Stimulated activated CD8-positive, alpha-beta memory T cell treated with anti-CD3 and anti-CD28 coated beads, Interleukin-7, amount 100 ng/mL, for 24 hours (primary cell): Measurements from ENCODE around the gene FUT7.

Source experiments
- DNase-seq: peaks from one replicate; pipeline ENCODE4 v3.0.0-alpha.2; 2020; ENCODE audit warnings: low read depth

The FUT7 gene

DNA sequence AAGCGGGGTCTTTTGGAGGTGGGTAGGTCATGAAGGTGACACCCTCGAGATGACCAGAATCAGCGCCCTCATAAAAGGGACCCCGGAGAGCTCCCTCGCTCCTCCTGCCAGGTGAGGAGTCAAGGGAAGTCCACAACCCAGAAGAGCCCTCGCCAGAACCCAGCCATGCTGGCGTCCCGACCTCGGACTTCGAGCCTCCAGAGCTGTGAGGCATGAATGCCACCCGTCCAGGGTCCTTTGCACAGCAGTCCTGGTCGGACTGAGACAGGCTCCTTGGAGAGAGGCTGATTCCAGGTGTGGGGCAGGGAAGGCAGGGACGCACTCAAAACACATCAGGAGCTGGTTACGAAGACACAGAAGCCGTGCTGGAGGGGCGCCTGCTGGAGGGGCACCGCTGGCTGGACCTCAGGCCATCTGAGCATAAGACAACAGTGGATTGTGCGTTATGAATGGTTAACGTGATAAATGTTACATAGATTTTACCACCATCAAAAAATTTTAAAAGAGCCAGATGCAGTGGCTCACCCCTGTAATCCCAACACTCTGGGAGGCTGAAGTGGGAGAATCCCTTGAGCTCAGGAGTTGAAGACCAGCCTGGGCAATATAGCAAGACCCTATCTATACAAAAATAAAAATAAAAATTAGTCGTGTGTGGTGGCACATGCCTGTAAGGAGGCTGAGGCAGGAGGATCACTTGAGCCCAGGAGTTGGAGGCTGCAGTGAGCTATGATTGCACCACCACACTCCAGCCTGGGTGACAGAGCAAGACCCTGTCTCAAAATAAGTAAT is 29.8 kb downstream of the FUT7 start:
- no peak for DNase-seq

DNA sequence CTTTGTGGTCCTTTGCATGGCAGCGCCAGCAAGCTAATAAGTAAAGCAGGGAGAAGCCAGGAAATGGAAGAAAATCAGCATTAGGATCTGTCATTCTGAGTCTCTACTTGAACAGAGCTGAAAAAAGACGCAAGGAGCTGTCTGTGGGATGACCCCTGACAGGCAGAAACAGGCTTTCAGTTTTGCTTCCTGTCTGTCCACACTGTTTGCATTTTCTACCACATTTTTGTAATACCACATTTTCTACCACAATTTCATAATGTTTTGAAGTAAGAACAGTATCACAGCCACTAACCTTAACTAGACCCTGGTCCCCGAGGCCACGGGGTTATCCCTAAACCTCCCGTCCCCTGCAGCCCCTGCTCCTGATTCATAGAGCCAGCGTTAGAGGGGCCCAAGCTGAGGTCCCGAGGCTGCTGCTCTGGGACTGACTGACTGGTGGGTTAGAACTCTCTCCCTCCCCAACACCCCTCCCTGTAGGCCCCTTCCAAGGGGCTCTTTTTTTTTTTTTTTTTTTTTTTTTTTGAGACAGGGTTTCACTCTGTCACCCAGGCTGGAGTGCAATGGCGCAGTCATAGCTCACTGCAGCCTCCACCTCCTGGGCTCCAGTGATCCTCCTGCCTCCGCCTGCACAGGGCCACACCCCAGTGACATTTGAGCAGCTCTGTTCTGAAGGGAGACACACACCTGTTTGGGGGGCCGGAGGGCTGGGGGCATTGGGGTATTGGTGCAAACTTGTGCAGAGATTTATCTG is 31.5 kb downstream of the FUT7 start:
- DNase-seq = no peak

DNA sequence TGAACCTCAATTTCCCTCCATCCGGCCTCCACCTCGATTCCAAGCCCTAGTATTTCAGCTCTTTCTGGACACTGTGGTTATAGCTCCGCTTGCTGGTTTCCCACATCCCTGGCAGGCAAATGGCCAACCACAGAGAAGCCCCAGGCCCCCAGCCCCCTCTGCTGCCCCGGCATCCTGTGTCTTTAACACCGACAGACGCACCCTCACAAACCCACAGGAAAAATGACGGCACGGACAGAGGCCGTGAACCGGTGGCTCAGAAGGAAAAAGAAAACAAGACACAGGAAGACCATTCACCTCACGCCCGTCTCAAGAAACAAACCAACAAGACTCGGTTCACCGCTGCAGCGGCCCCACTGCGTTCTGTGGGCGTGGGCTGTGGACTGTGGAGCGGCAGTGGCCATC is 34.1 kb downstream of the FUT7 start:
- no peak for DNase-seq

DNA sequence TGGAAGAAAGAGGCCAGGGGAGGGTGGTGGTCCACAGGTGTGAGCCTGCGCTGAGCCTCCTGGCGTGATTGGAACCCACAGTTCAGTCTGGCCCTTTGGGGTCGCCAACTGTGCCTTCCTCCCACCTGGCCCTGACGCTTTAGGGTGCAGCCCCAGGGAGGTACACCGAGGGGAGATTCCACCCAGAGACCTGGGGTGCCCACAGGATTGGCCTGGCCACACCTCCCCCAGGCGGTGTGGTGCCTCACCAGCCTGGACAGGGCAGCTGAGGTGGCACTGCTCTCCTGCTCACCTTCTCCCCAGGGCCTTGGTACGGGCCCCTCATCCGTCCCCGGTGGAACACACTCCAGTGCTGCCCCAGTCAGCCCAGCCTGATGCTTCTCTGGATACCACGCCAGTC is 34.5 kb downstream of the FUT7 start:
- DNase-seq = no peak

DNA sequence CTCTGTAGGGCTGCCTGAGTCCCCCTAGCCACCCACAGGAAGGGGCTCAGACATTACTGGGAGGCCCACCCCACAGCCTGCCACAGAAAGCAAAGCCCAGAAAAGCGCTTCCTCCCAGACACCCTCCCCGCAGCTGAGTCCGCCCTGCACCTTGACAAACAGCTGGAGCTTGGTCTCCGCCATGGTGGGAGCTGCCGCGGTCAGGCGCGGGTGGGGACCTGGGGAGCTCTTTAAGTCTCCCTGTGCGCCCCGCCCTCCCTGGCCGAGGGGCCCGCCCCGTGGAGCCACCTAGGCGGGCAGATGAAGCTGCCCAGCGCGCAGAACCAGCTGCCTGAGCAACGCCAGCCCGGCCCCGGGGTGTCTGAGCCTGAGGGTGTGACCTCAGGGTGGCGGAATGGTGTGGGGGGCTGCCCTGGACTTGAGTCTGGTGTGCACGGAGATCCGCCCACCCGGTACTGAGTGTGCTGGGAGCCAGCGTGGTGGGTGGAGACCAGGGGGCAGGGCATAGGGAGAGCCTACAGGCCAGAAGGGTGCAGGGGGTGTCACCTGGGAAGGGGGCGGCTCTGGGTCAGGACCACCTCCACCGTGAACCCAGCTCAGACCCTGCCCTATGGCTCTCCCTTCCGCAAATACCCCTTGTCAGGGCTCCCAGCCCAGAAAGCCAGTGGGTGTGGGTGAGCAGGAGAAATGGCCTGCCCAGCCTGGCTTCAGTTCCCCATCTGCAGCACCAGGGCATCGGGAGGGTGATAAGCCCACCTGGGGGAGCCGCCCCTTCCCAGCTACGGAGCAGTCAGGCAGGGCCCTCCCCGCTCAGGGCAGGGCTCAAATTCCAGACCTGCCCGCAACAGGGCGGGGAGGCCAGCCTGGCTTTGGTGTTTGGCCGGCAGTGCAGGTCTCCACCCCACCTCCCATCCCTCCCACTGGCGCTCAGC is 35.3 kb downstream of the FUT7 start, which contains the start of gene CLIC3:
TSS of gene CLIC3 (minus strand) at position 208 of the 932 bp plus-strand sequence. CDS start at position 183, 25 bp downstream.
- DNase-seq = no peak

DNA sequence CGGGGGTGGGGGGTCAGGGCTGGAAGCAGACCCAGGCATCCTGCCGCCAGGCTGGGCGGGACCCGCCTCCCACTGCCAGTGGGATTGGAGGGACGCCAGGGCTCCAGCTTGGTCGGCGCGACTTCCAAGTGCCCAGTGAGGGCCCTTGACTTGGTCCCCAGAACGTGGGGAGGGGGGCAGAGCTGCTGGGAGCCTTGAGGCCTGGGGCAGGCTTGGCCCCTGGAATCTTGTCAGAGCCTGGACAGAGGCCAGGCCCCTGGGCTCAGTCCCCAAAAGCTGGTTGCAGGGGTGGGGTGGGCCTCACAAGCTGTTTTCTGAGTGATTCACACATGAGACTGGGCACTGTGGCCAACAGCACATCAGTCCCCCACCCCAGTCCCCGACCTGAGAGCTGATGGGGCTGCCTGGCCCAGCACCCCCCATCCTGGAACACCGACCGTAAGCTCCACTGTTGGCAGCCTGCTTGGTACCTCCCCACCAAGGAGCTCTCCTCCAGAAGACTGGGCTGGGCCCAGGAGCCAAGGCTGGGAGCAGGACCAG is 36.0 kb downstream of the FUT7 start:
- DNase-seq = no peak

DNA sequence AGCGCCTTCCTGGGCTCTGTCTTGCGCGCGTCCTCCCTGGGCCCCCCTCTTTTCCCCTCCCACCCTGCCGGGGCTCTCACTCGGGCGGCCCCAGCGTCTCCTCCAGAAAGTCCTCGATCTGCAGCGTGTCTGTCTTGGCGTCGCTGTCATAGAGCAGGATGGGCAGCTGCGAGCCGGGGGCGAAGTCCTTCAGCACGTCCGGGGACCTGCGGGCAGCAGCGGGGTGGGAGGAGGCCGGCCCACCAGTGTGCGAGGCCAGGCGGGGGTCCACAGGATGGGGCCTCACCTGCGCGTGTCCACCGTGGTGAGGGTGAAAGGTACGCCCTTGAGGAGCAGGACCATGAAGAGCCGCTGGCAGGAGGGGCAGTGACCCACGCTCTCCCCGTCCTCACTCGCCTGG is 36.5 kb downstream of the FUT7 start:
- no peak for DNase-seq

DNA sequence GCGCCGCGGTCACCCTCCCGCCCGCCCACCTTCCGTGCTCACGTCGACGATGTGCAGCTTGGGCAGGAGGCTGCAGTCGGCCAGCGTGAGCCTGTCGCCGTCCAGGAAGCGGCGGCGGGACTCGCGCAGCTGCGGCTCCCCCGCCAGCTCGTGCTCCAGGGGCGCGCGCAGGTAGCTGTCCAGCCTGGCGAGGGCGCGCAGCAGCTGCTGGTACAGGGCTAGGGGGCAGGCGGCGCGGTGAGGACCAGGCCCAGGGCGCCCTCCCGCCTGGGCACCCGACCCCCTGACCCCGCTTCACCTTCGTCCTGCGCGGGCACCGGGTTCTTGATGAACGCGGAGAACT is 37.0 kb downstream of the FUT7 start:
- DNase-seq = no peak

DNA sequence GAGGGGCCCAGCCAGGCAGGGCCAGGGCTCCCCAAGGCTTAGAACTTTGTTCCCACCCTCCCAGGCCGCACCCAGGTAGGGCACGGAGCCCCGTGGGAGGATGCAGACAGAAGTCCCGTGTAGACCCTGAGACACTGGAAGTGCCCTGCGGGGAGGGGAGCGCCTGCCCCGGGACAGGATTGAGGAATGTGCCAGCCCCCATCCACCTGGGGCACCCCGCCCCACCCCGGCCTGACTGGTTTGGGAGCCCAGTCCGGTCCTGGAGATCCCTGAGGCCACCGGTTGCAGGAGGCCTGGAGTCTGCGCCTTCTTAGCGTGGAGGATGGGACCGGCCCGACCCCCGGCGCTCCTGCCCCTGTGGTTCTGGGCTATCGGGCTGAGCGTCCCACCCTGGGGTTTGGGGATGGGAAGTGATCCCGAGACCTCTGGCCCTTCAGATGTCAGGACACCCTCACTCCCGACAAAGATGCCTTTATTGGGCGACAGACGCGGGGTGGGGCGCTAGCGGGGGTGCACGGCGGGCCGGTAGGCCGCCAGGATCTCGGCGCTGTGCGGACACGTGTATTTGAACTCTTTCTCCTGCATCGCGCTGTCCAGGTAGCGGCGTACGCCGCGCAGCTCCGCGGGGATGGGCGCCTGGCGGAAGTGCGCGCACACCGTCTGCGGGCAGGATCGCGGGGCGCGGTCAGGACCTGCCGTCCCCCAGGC is 37.6 kb downstream of the FUT7 start:
- DNase-seq = no peak

DNA sequence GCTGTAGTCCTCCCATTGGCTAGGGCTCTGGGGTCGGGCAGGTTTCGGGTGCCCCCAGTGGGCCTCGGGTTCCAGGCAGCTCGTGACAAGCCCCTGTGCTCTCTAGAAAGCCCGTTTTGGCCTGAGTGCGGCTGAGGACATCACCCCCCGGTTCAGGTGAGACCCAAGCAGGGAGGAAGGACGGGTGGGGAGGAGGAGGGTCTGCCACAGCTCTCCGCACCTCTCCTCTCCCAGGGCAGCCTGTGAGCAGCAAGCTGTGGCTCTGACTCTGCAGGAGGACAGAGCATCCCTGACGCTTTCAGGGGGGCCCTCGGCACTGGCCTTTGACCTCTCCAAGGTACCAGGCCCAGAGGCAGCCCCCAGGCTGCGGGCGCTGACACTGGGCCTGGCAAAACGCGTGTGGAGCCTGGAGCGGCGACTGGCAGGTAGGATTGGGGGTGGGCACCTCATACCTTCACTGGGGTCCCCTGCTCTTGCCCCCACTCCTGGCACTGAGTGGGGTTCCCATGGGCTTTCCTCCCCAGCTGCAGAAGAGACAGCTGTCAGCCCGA is 39.0 kb downstream of the FUT7 start:
- no peak for DNase-seq

DNA sequence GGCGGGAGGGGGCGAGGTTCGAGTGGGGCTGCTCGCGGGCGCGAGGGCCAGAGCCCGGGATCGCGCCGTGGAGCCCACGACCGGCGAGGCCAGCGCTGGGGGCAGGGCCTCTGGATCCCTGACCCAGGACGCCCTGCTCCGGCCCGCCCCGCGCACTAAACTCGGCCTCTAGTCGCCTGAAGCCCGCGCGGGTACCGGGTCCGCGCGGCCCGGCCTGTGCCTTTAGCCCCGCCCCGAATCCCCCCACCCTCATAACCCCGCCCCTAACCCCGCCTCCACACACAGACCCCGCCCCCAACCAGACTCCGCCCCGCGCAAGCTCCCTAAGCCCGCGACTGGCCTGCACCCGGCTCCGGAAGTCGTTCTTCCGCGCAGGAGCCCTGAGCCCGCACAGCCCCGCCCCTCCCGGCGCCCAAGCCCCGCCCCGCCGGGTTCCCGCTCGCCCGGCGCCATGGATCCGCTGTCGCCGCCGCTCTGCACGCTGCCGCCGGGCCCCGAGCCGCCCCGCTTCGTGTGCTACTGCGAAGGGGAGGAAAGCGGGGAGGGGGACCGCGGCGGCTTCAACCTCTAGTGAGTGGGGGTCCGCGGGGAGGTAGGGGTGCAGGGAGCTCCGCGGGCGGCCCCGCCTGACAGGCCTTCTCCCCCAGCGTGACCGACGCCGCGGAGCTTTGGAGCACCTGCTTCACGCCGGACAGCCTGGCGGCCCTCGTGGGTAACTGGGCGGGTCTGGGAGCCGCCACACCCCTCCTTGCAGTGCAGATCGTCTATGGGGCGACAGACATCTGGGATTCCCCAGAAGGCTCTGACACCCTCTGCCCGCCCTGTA is 39.7 kb downstream of the FUT7 start, which contains the start of gene PAXX:
TSS of gene PAXX (plus strand) at position 430 of the 826 bp plus-strand sequence. CDS start at position 452, 22 bp downstream.
- DNase-seq = peak; percentile 85

DNA sequence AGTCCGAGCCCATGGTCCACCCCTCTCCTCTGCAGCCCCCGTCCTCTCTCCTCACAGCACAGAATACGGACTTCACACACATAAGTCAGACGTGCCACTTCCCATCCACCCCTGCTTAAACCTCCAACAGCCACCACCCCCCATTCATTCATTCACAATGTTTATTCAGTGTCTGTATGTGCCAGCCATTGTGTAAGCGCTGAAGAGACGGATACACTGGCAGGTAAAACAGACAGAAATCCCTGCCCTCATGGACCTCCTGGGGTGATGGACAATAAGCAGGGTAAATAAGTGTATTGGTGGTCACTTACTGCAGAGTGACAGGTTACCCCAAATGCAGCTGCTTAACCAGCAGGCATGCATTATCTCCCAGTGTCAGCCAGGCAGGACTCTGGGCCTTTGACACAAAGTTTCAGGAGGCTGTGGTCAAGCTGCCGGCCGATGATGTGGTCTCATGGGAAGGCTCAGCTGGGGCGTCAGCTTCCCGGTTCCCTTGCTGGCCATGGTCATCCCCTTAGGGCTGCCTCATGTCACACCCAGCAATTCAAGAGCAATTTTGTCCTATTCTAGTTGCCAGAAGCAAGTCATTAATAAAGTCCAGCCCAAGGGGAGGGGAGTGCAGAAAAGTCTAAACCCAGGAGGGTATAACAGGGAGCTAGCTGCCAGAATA is 41.5 kb downstream of the FUT7 start:
- no peak for DNase-seq

DNA sequence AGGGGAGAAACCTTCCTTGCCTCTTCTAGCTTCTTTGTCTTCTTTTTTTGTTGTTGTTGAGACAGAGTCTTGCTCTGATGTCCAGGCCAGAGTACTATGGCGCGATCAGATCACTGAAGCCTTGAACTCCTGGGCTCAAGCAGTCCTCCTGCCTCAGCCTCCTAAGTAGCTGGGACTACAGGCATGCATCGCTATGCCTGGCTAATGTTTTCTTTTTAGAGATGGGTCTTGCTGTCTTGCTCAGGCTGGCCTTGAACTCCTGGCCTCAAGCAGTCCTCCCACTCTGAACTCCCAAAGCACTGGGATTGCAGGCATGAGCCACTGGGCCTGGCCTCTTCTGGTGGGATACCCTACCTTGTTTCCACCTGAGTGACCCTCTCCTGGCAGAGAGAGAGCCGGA is 43.0 kb downstream of the FUT7 start:
- DNase-seq = no peak

DNA sequence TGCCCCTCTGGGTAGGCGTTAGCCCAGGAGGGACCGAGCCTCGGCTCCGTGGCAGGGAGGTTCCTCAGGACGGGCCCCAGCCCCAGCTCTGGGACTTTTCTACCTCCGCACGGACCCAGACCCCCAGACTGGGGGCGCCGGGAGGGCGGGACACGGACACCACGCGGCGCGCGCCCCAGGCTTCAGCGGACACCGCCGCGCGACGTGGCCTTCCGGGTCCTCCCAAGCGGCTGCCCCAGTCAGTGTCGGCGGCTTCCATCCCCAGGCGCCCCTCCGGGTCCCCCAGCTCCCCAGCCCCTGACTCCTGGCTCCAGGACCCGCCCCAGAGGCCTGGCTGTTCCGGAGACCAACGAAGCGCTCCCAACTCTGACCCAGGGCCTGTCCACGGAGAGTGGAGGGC is 46.0 kb downstream of the FUT7 start:
- DNase-seq = no peak

DNA sequence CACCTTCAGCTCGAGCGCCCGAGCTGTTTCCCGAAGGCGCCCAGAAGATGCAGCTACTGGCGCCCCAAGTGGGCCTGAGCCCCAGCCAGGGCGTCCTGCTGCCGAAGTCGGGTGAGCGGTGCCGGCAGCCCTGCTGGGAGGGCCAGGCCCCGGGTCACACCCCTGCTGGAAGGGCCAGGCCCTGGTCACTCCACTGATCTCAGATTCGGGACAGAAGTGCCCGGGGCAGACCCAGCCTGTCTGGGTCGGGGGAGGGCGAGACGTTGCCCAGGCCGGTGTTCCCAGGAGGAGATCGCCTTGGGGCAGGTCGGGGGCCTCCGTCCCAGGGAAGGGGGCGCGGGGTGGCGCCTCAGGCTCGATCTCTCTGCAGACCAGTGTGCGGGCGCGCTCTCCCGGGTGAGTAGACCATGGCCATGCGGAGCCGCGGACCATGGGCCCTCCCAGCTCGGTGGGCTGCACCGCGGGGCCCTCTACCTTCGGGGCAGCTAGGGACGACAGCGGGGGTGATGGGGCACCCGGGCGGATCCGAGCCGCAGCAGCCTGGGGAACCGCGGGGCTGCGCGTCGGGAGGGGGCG is 46.8 kb downstream of the FUT7 start:
- DNase-seq = no peak

DNA sequence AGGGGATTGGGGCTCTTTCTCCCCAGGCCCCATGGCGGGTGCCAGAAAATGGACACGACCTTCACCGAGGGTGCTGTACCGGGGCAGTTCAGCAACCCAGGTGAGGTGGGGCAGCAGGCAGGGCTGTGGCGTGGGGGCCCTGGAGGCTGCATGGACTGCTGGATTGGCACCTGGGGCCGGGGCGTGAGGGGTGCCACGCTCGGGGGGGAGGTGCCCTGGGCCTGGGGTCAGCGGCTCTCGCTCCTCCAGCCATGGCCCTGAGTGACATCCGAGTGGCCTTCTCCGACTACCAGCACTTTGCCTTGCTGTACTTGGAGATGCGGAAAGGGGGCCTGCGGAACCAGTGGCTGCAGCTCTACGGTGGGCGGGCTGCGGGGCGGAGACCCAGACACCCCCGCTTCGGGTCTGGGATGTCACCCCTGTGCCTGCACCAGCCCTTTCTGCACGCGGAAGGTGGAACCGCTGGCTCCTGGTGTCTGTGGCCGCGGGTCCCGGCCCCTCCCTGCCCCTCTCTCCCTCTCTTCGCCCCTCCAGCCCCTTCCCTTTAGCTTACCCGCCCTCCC is 47.3 kb downstream of the FUT7 start:
- DNase-seq = no peak

DNA sequence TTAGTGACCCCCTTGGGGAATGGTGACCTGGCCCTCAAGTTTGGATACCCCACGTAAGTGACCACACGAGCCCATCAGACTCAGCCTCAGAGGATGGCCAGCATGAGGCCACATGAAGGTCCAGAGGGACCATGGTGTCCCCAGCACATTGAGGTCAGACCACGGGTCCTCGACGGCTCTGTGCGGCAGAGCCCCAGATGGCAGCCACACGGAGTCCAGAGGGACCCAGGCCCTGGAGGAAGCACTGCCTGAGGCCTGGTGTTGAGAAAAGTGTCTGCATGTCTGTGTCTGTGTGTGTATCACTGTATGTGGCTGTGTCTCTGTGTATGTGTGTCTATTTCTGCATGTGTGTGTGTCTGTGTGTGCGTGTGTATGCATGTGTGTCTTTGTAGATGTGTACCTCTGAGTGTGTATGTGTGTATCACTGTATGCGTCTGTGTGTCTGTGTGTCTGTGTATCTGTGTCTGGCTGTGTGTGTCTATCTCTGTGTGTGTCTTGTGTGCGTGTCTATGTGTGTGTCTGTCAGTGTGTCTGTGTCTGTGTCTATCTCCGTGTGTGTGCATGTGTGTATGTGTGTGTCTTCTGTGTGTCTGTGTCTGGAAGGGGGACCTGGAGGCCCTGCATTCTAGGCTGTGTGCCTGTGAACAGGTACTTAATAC is 48.1 kb downstream of the FUT7 start:
- DNase-seq = no peak

DNA sequence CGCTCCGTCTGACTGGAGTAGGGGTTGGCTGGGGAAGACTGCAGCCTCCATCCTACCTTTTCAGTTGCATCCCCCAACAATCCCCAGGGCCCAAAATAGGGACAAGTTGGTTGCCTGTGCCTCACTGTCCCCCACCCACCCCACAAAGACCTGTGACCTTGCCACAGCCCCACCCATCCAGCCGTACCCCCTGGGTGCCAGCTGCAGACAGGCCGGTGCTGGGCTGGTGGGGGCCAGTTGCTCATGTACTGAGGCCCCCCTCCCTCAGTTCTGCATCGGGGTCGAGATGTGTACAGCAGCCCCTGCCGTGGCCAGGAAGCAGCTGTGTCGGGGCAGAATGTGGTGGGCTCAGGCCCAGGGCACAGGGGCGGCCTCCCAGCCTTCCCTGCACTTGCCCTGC is 48.7 kb downstream of the FUT7 start:
- DNase-seq = no peak
